Gastroesophageal sphincter (tissue), 4 donors: ENCODE measurements around the gene ARHGAP12. TPM values are rescaled to one million over a fixed set of nuclear protein-coding genes. Genes with fewer than 3 reads are reported as not detected.

Experiments
- ATAC-seq: fragments of 150-250 bp; one replicate; pipeline ENCODE4 v1.9.1; 2016; ENCODE audit warnings: mild to moderate bottlenecking, moderate library complexity
- H3K27ac ChIP-seq, 4 donors: fragments of 200-600 bp; sonication (generic) in 3 of 4; 1 replicate in 3 of 4; 2 replicates in 1 of 4; pipeline ENCODE4 v1.5.1; 2016 to 2019
- H3K27me3 ChIP-seq: fragments of 200-600 bp; sonication (generic); one replicate; pipeline ENCODE4 v1.5.1; 2019
- H3K36me3 ChIP-seq, 2 donors: fragments of 200-600 bp; sonication (generic); one replicate each; pipeline ENCODE4 v1.5.1; 2019; ENCODE audit warnings: control low read depth in 1 of 2
- H3K4me1 ChIP-seq, 3 donors: fragments of 200-600 bp; sonication (generic); 1 replicate in 2 of 3; 2 replicates in 1 of 3; pipeline ENCODE4 v1.5.1; 2016 to 2019; ENCODE audit warnings: control low read depth in 2 of 3
- H3K4me3 ChIP-seq, 2 donors: fragments of 200-600 bp; sonication (generic); one replicate each; pipeline ENCODE4 v1.5.1; 2019; ENCODE audit warnings: mild to moderate bottlenecking in 1 of 2, moderate library complexity in 1 of 2
- H3K9me3 ChIP-seq, 3 donors: fragments of 200-600 bp; sonication (generic); one replicate each; pipeline ENCODE4 v1.5.1; 2017 to 2019; ENCODE audit warnings: control low read depth in 2 of 3
- CTCF ChIP-seq, 4 experiments: fragments of 200-600 bp in 2 of 4; fragments of 450-650 bp in 2 of 4; sonication (generic) in 1 of 4; IDR thresholded peaks; one replicate each; pipeline ENCODE4 v1.5.1; 2017 to 2019; ENCODE audit warnings: antibody characterized with exemption in 4 of 4, mild to moderate bottlenecking in 2 of 4, moderate library complexity in 2 of 4
- EP300 ChIP-seq: sonication (generic); formaldehyde crosslinking; IDR thresholded peaks from one replicate; pipeline ENCODE4 v1.6.1; 2017; ENCODE audit warnings: antibody characterized with exemption, mild to moderate bottlenecking
- POLR2A ChIP-seq, 2 donors: fragments of 450-650 bp; IDR thresholded peaks; one replicate each; pipeline ENCODE4 v1.6.1; 2017; ENCODE audit warnings: antibody characterized with exemption in 2 of 2, mild to moderate bottlenecking in 2 of 2, moderate library complexity in 1 of 2
- POLR2AphosphoS5 ChIP-seq: sonication (generic); formaldehyde crosslinking; IDR thresholded peaks from one replicate; pipeline ENCODE4 v1.6.1; 2017; ENCODE audit warnings: antibody characterized with exemption
- WGBS, 2 donors: methylation state at CpG; one replicate each; pipeline ENCODE4 v1.1.5; 2018; ENCODE audit warnings: low coverage in 1 of 2; 5-methylcytosine and 5-hydroxymethylcytosine counted together
- total RNA-seq, 4 donors: library from RNA; depleted of rRNA; stranded (reverse); fragments of >200 nt; gene quantifications; one replicate each; pipeline ENCODE4 v1.1.0, GENCODE V29; 2016

Gene ARHGAP12
- total RNA-seq, 4 donors from 2014 or later: 28.0 to 43.1 (median 41.1) TPM

- WGBS, 2 donors: 66 to 67% methylated on average over 3 to 5 of the region's 5 CpGs
- no peaks in the 10 kb centered on the region for H3K27me3 ChIP-seq
- H3K36me3 ChIP-seq: no peaks in the 10 kb centered on the region
- H3K27ac ChIP-seq: no peak overlapping the region
- no peak overlapping the region for H3K4me3 ChIP-seq
- H3K9me3 ChIP-seq: no peaks in the 10 kb centered on the region
- TF ChIP-seq POLR2A (IDR thresholded peaks at IDR 0.05): no peak
- no peak for TF ChIP-seq EP300
- TF ChIP-seq POLR2AphosphoS5: no peak
- no peak for TF ChIP-seq CTCF (IDR thresholded peaks at IDR 0.05)
- no peak for ATAC-seq
- peaks cover 0 to 49% (median 4%) of the 10 kb centered on the region in 3 donors for H3K4me1 ChIP-seq
Observed at GRCh38 chr10:31926160-31926559, 2.5 kb downstream of the ARHGAP12 start.

- Histone ChIP-seq H3K36me3 (no peaks in the 10 kb centered on the region), H3K9me3 (no peaks in the 10 kb centered on the region), H3K4me3 (no peak overlapping the region), H3K27ac (no peak overlapping the region), H3K27me3 (no peaks in the 10 kb centered on the region), H3K4me1 (peaks cover 0 to 42% (median 4%) of the 10 kb centered on the region in 3 donors)
- no peak for ATAC-seq
- WGBS, 2 donors: 56 to 69% methylated on average over 3 of the region's 3 CpGs
- TF ChIP-seq CTCF (IDR thresholded peaks at IDR 0.05): no peak
- TF ChIP-seq POLR2AphosphoS5: no peak
- TF ChIP-seq EP300: no peak
- no peak for TF ChIP-seq POLR2A (IDR thresholded peaks at IDR 0.05)
Observed at GRCh38 chr10:31924833-31925232, 3.8 kb downstream of the ARHGAP12 start.

GRCh38 chr10:31923389-31923788 is 5.2 kb downstream of the ARHGAP12 start:
- no peak for ATAC-seq

GRCh38 chr10:31921031-31921430 is 7.6 kb downstream of the ARHGAP12 start:
- TF ChIP-seq POLR2A (IDR thresholded peaks at IDR 0.05) (no peak), EP300 (no peak)
- H3K4me1 ChIP-seq: peaks cover 0 to 24% (median 2%) of the 10 kb centered on the region in 3 donors
- H3K4me3 ChIP-seq: no peak overlapping the region
- no peak for ATAC-seq
- H3K36me3 ChIP-seq: no peaks in the 10 kb centered on the region
- H3K27me3 ChIP-seq: no peaks in the 10 kb centered on the region
- H3K27ac ChIP-seq: no peak overlapping the region
- WGBS, 2 donors: 60 to 67% methylated on average over 3 of the region's 4 CpGs
- no peaks in the 10 kb centered on the region for H3K9me3 ChIP-seq

More at GRCh38 chr10:31923389-31923788, 5.2 kb downstream of the ARHGAP12 start:
- no peak overlapping the region for H3K4me3 ChIP-seq
- H3K27me3 ChIP-seq: no peaks in the 10 kb centered on the region
- H3K9me3 ChIP-seq: no peaks in the 10 kb centered on the region
- H3K27ac ChIP-seq: no peak overlapping the region
- H3K4me1 ChIP-seq: peaks cover 0 to 38% (median 4%) of the 10 kb centered on the region in 3 donors
- TF ChIP-seq EP300 (no peak), POLR2A (IDR thresholded peaks at IDR 0.05) (no peak), POLR2AphosphoS5 (no peak), CTCF (IDR thresholded peaks at IDR 0.05) (no peak)
- H3K36me3 ChIP-seq: no peaks in the 10 kb centered on the region
- 95 to 100% methylated on average over 3 of the region's 3 CpGs for WGBS, 2 donors

GRCh38 chr10:31920538-31920937 is 8.1 kb downstream of the ARHGAP12 start:
- Histone ChIP-seq H3K27ac (no peak overlapping the region), H3K4me1 (peaks cover 0 to 19% (median 0%) of the 10 kb centered on the region in 3 donors), H3K36me3 (no peaks in the 10 kb centered on the region), H3K4me3 (no peak overlapping the region), H3K27me3 (no peaks in the 10 kb centered on the region), H3K9me3 (no peaks in the 10 kb centered on the region)
- 84 to 100% methylated on average over 2 of the region's 2 CpGs for WGBS, 2 donors
- no peak for ATAC-seq
- TF ChIP-seq CTCF (IDR thresholded peaks at IDR 0.05): no peak
- no peak for TF ChIP-seq POLR2A (IDR thresholded peaks at IDR 0.05)
- no peak for TF ChIP-seq EP300
- TF ChIP-seq POLR2AphosphoS5: no peak
